Tibial nerve (tissue), 4 donors: ENCODE data around the gene SDSL.

Experiments used
- CTCF ChIP-seq, 5 experiments: fragments of 200-600 bp in 3 of 5; fragments of 450-650 bp in 2 of 5; sonication (generic) in 3 of 5; IDR thresholded peaks; one replicate each; pipeline ENCODE4 v1.5.1; 2016 to 2019; ENCODE audit warnings: antibody characterized with exemption in 5 of 5, mild to moderate bottlenecking in 3 of 5, moderate library complexity in 2 of 5
- EP300 ChIP-seq, 2 donors: sonication (generic); formaldehyde crosslinking; IDR thresholded peaks; one replicate each; pipeline ENCODE4 v1.6.1; 2017; ENCODE audit warnings: antibody characterized with exemption in 2 of 2, mild to moderate bottlenecking in 1 of 2
- POLR2A ChIP-seq, 2 donors: fragments of 450-650 bp; IDR thresholded peaks; one replicate each; pipeline ENCODE4 v1.6.1; 2017; ENCODE audit warnings: antibody characterized with exemption in 2 of 2, mild to moderate bottlenecking in 2 of 2, moderate library complexity in 2 of 2

GRCh38 chr12:113428482-113428881 is 6.3 kb downstream of the SDSL start:
- no peak for TF ChIP-seq CTCF (IDR thresholded peaks at IDR 0.05)
- TF ChIP-seq POLR2A (IDR thresholded peaks at IDR 0.05): no peak
- TF ChIP-seq EP300 (IDR thresholded peaks at IDR 0.05): no peak
